Breast epithelium (tissue), 4 donors: ENCODE results near the gene GART. TPM values are rescaled to one million over a fixed set of nuclear protein-coding genes. Genes with fewer than 3 reads are reported as not detected.

Experiments
- DNase-seq, 2 donors: peaks; one replicate each; pipeline ENCODE4 v3.0.0-alpha.2; 2019; ENCODE audit warnings: low spot score in 2 of 2
- H3K27ac ChIP-seq, 2 donors: fragments of 200-600 bp; sonication (generic) in 1 of 2; one replicate each; pipeline ENCODE4 v1.5.1; 2016 to 2019; ENCODE audit warnings: mild to moderate bottlenecking in 1 of 2
- H3K27me3 ChIP-seq, 2 donors: fragments of 200-600 bp; sonication (generic) in 1 of 2; one replicate each; pipeline versions ENCODE4 v1.5.1 to v1.6.0; 2017 to 2019; ENCODE audit warnings: control low read depth in 1 of 2, mild to moderate bottlenecking in 1 of 2
- H3K36me3 ChIP-seq: fragments of 200-600 bp; one replicate; pipeline ENCODE4 v1.5.1; 2019
- H3K4me1 ChIP-seq, 2 donors: fragments of 200-600 bp; sonication (generic); one replicate each; pipeline ENCODE4 v1.5.1; 2016 to 2019; ENCODE audit warnings: control low read depth in 1 of 2
- H3K4me3 ChIP-seq, 3 donors: fragments of 200-600 bp; sonication (generic); 1 replicate in 2 of 3; 2 replicates in 1 of 3; pipeline ENCODE4 v1.5.1; 2016 to 2019; ENCODE audit warnings: mild to moderate bottlenecking in 3 of 3, moderate library complexity in 2 of 3
- H3K9me3 ChIP-seq, 2 donors: fragments of 200-600 bp; sonication (generic) in 1 of 2; one replicate each; pipeline ENCODE4 v1.5.1; 2016 to 2019; ENCODE audit warnings: control low read depth in 1 of 2
- CTCF ChIP-seq, 3 donors: fragments of 450-650 bp; IDR thresholded peaks; one replicate each; pipeline ENCODE4 v1.5.1; 2016 to 2017; ENCODE audit warnings: antibody characterized with exemption in 3 of 3, mild to moderate bottlenecking in 3 of 3, moderate library complexity in 3 of 3
- POLR2A ChIP-seq: fragments of 450-650 bp; IDR thresholded peaks from one replicate; pipeline ENCODE4 v1.6.1; 2016; ENCODE audit warnings: antibody characterized with exemption, mild to moderate bottlenecking, moderate library complexity
- POLR2AphosphoS5 ChIP-seq, 3 donors: sonication (generic); formaldehyde crosslinking; IDR thresholded peaks; one replicate each; pipeline ENCODE4 v1.6.1; 2017; ENCODE audit warnings: antibody characterized with exemption in 3 of 3
- intact Hi-C: fragments of 100-400 bp; cut with DNase I; formaldehyde crosslinking; loops from one replicate; pipeline ENCODE4 v1.15.1; 2023; ENCODE audit warnings: low total_unique reads
- total RNA-seq, 3 donors: library from RNA; depleted of rRNA; stranded (reverse); fragments of >200 nt; gene quantifications; one replicate each; pipeline ENCODE4 v1.1.0, GENCODE V29; 2016

The GART gene
- 10 to 100 TPM; 80.6 to 90.8 (median 89.4) TPM for total RNA-seq

DNA sequence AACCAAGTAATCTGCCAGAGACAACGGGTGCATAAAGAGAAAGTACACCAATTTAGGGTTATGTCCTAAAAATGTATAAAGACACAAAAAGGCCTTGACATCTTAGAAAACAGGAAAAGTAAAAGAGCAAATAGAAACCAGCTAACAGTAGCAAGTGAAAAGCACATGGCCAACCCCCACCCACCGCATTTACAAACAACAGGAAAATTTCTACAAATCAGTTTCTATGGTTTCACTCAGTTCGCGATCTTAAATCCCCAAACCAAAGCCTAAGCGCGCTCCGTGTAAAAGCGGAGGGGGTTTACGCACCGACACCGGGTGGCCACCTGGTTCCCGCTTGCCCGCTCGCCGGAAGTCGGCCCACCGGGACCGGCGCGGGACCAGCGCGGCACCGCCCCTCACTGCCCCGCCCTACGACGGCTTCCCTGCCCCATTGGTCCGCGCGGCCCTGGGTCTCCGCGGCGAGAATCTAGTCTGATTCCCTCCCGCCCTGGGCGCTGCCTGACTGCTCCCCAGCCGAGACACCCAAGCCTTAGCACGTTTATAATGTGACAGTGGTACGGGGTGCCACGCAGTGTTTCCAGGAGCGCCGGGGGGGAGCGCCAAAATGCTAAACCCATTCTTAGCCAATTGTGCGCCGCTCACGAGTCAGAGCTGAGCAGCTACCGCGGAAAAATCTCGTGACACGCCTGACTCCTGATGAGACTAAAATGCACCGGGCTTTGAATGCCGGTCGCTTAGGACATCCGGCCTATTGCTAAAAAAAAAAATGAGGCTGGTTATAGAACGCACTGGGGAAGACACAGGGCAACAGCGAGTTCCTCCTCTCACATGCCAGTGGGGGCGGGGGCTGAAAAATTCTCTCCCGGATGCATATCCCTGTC is at the start of gene GART:
TSS of gene GART (minus strand) at position 362 of the 884 bp plus-strand sequence. CDS start 2,802 bp downstream, outside the sequence.
- H3K4me1 ChIP-seq = no peaks in the 10 kb centered on the region
- intact Hi-C loops = no loop called here
- DNase-seq = peak; percentile 78 to 81
- TF ChIP-seq POLR2A = peak; percentile 81
- peak in 1 of 3 donors; percentile 6 for TF ChIP-seq CTCF (IDR thresholded peaks at IDR 0.05)
- TF ChIP-seq POLR2AphosphoS5 (IDR thresholded peaks at IDR 0.05) = peak; percentile 64 to 88 (median 68)
- peak within 1 kb of the TSS; percentile 99 for H3K27ac ChIP-seq
- no peaks in the 10 kb centered on the region for H3K9me3 ChIP-seq
- no peaks in the 10 kb centered on the region for H3K36me3 ChIP-seq
- no peaks in the 10 kb centered on the region for H3K27me3 ChIP-seq
- H3K4me3 ChIP-seq = peak within 1 kb of the TSS; percentile 66 to 78 (median 74)

DNA sequence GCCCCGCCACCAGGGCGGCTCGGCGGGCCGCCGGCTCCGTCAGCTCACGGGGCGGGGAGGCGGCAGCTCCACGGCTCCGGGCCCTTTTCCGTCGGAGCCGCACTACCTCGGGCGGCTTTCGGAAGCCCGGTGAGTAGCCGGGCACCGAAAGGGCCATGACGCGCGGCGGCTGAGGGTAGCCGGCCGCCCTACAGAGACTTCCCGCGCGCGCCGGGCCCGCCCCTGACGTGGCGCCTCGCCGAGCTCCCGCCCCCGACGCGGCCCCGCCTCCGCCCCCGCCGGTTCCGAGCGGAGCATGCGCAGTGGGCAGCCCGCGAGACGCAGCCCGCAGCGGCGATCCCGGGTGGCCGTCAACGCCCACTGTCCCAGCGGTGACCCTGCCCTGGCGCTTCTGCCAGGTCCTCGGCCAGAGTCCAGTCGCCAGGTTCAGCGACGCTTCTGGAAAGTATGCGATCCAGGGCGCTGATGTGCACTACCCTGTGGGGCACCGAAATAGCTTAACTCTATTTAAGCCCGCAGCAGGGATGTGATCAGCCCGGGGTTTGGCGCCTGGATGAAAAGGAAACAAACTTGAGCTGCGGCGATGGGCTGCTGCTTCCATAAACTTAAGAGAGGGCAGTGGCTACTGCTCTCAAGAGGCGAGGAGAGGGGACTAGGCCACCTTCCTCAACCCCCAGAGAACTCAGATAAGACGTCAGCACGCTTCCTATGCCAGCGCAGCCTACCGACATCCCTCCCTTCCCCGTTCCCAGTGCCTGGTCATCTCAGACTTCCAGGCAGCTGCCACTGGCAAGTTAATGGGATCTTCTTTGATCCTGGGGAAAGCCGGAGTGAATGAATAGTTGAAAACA is 46.8 kb upstream of the GART start, which contains the start of gene DONSON:
TSS of gene DONSON (minus strand) at position 200 of the 851 bp plus-strand sequence. CDS start at position 157, 43 bp downstream.
- TF ChIP-seq CTCF (IDR thresholded peaks at IDR 0.05) = no peak
- peak in 1 of 3 donors; percentile 40 for TF ChIP-seq POLR2AphosphoS5 (IDR thresholded peaks at IDR 0.05)

DNA sequence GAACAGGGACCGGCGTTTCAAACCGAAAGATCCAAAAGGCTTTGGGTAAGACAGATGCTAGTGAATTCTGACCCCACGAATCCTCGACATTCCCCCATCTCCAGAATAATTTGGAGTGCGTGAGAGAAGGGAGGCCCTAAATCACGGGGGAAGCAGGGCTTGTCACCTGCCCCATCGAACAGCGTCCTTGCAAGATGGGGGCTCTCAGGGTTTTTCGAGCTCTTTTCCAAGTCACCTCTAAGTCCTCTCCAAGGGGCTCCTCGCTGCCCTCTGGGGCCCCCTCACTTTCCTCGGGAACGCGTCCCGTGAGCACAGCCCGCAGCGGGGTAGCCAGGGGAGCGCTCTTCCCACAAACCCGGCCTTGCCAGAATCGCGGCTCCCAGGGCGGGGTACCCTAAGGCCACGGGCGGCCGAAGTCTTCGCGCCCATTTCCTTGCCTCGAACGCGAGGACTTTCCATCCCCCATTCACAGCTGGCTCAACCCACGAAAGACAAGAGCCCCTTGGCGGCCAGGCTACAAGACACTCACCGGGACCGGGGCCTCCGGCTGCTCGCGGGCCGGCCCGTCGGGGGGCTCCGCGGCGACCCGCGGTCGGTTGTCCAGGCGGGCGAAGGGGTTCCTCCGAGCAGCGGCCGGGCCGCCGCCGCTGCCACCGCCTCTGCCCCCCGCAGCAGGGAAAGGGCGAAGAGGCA is 46.0 kb upstream of the GART start:
- H3K9me3 ChIP-seq = no peaks in the 10 kb centered on the region
- H3K36me3 ChIP-seq = no peaks in the 10 kb centered on the region
- H3K4me1 ChIP-seq = peaks cover 0 to 3% of the 10 kb centered on the region in 2 donors
- peak overlapping the region; percentile 74 to 88 (median 85) for H3K4me3 ChIP-seq
- no peaks in the 10 kb centered on the region for H3K27me3 ChIP-seq
- DNase-seq = no peak
- intact Hi-C loops = no loop called here
- H3K27ac ChIP-seq = peak overlapping the region; percentile 87 to 92
- TF ChIP-seq POLR2A (no peak), POLR2AphosphoS5 (IDR thresholded peaks at IDR 0.05) (no peak), CTCF (IDR thresholded peaks at IDR 0.05) (no peak)

More for the DNA sequence above, 46.8 kb upstream of the GART start, which contains the start of gene DONSON:
- peak; percentile 63 to 84 for DNase-seq
- no peaks in the 10 kb centered on the region for H3K9me3 ChIP-seq
- peaks cover 0 to 3% of the 10 kb centered on the region in 2 donors for H3K4me1 ChIP-seq
- H3K4me3 ChIP-seq = peak within 1 kb of the TSS; percentile 74 to 88 (median 85)
- H3K27ac ChIP-seq = peak within 1 kb of the TSS; percentile 87 to 92
- intact Hi-C loops = no loop called here
- H3K36me3 ChIP-seq = no peaks in the 10 kb centered on the region
- no peaks in the 10 kb centered on the region for H3K27me3 ChIP-seq

GRCh38 chr21:33586927-33587326 is 45.0 kb upstream of the GART start:
- H3K36me3 ChIP-seq = no peaks in the 10 kb centered on the region
- H3K9me3 ChIP-seq = no peaks in the 10 kb centered on the region
- H3K27me3 ChIP-seq = no peaks in the 10 kb centered on the region
- DNase-seq = no peak
- TF ChIP-seq CTCF (IDR thresholded peaks at IDR 0.05) (no peak), POLR2AphosphoS5 (IDR thresholded peaks at IDR 0.05) (no peak), POLR2A (no peak)
- intact Hi-C loops = no loop called here
- H3K4me3 ChIP-seq = no peak overlapping the region
- no peak overlapping the region for H3K27ac ChIP-seq
- peaks cover 0 to 3% of the 10 kb centered on the region in 2 donors for H3K4me1 ChIP-seq
